Smooth muscle cell (in vitro differentiated cells): ENCODE data around the gene METTL22. TPM values are rescaled to one million over a fixed set of nuclear protein-coding genes. Genes with fewer than 3 reads are reported as not detected.

Experiments
- DNase-seq: peaks from one replicate; lab custom pipeline; 2025; ENCODE audit not compliant: unreplicated experiment; lab: John Stamatoyannopoulos, UW
- H2AFZ ChIP-seq: fragments of 200-600 bp; sonication (generic); 2 replicates; pipeline ENCODE4 v1.6.0; 2016; ENCODE audit warnings: antibody characterized with exemption, low read depth, mild to moderate bottlenecking
- H3F3A ChIP-seq: fragments of 200-600 bp; sonication (generic); 2 replicates; pipeline ENCODE4 v1.6.0; 2017; ENCODE audit warnings: antibody characterized with exemption, low read depth
- H3K27ac ChIP-seq: fragments of 200-600 bp; sonication (generic); 2 replicates; pipeline ENCODE4 v1.5.1; 2016; ENCODE audit warnings: low read depth, mild to moderate bottlenecking
- H3K27me3 ChIP-seq: fragments of 200-600 bp; sonication (generic); 2 replicates; pipeline ENCODE4 v1.6.1; 2016; ENCODE audit warnings: low read depth, mild to moderate bottlenecking
- H3K36me3 ChIP-seq: fragments of 200-600 bp; sonication (generic); 2 replicates; pipeline ENCODE4 v1.5.1; 2016; ENCODE audit warnings: low read depth
- H3K4me1 ChIP-seq: fragments of 200-600 bp; sonication (generic); 2 replicates; pipeline ENCODE4 v1.5.1; 2016; ENCODE audit warnings: low read depth
- H3K4me2 ChIP-seq: fragments of 200-600 bp; sonication (generic); 2 replicates; pipeline ENCODE4 v1.6.0; 2016; ENCODE audit warnings: mild to moderate bottlenecking
- H3K4me3 ChIP-seq: fragments of 200-600 bp; sonication (generic); 2 replicates; pipeline ENCODE4 v1.5.1; 2016; ENCODE audit warnings: mild to moderate bottlenecking
- H3K79me2 ChIP-seq: fragments of 200-600 bp; sonication (generic); 2 replicates; pipeline ENCODE4 v1.6.0; 2016; ENCODE audit warnings: low read depth, mild to moderate bottlenecking
- H3K9ac ChIP-seq: fragments of 200-600 bp; sonication (generic); 2 replicates; pipeline ENCODE4 v1.6.0; 2016; ENCODE audit warnings: low read depth
- H3K9me3 ChIP-seq: fragments of 200-600 bp; sonication (generic); replicated peaks from 2 replicates; pipeline ENCODE4 v1.5.1; 2016; ENCODE audit warnings: low read depth
- H4K20me1 ChIP-seq: fragments of 200-600 bp; sonication (generic); 2 replicates; pipeline ENCODE4 v1.6.0; 2016; ENCODE audit warnings: low read depth
- WGBS: methylation state at CpG from one replicate; pipeline ENCODE4 v1.1.7; 2016; ENCODE audit warnings: low lambda C conversion rate; 5-methylcytosine and 5-hydroxymethylcytosine counted together
- polyA plus RNA-seq: library from polyadenylated mRNA; unstranded; fragments of >200 nt; fragmentation: Nextera tagmentation; extraction: Ambion mirVana; gene quantifications from 2 replicates; pipeline ENCODE4 v1.2.1, GENCODE V29; 2016
- total RNA-seq: library from RNA; depleted of rRNA; stranded (reverse); fragments of >200 nt; gene quantifications from 2 replicates; pipeline ENCODE4 v1.2.3, GENCODE V29; 2014
- TF ChIP-seq, protein P1 (sequence below): fragments of 200-600 bp; sonication (generic); IDR thresholded peaks from 2 replicates; pipeline ENCODE4 v1.5.1; 2017; ENCODE audit warnings: borderline replicate concordance, mild to moderate bottlenecking, antibody characterized with exemption; ENCODE audit not compliant: insufficient read depth, poor library complexity, severe bottlenecking

The METTL22 gene
- total and polyA plus RNA-seq, 2 experiments from 2014 or later, result 19.2 to 37.4 TPM

DNA sequence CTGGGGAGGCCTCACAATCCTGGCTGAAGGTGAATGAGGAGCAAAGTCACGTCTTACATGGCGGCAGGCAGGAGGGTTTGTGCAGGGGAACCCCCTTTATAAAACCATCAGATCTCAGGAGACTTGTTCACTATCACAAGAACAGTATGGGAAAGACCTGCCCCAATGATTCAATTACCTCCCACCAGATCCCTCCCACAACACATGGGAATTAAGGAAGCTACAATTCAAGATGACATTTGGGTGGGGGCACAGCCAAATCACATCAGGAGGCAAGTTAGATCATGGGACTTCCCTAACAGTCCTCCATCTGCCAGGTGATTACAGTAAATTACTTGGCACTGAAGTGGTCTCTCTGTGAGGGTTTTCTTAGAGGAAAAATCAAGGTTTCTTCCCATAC, 36.5 kb upstream of the METTL22 start:
- Histone ChIP-seq H3K4me1 (no peaks in the 10 kb centered on the region), H3K4me2 (no peak overlapping the region), H3K79me2 (no peaks in the 10 kb centered on the region), H3K9me3 (no peaks in the 10 kb centered on the region), H4K20me1 (no peaks in the 10 kb centered on the region), H3K27me3 (peaks cover 44% of the 10 kb centered on the region), H2AFZ (no peak overlapping the region), H3K9ac (no peak overlapping the region), H3K36me3 (no peaks in the 10 kb centered on the region), H3K27ac (no peak overlapping the region), H3K4me3 (no peak overlapping the region), H3F3A (no peaks in the 10 kb centered on the region)
- DNase-seq, result no peak
- WGBS, result 94% methylated on average over 2 of the region's 2 CpGs
- TF ChIP-seq, protein P1, sequence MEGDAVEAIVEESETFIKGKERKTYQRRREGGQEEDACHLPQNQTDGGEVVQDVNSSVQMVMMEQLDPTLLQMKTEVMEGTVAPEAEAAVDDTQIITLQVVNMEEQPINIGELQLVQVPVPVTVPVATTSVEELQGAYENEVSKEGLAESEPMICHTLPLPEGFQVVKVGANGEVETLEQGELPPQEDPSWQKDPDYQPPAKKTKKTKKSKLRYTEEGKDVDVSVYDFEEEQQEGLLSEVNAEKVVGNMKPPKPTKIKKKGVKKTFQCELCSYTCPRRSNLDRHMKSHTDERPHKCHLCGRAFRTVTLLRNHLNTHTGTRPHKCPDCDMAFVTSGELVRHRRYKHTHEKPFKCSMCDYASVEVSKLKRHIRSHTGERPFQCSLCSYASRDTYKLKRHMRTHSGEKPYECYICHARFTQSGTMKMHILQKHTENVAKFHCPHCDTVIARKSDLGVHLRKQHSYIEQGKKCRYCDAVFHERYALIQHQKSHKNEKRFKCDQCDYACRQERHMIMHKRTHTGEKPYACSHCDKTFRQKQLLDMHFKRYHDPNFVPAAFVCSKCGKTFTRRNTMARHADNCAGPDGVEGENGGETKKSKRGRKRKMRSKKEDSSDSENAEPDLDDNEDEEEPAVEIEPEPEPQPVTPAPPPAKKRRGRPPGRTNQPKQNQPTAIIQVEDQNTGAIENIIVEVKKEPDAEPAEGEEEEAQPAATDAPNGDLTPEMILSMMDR, result no peak

DNA sequence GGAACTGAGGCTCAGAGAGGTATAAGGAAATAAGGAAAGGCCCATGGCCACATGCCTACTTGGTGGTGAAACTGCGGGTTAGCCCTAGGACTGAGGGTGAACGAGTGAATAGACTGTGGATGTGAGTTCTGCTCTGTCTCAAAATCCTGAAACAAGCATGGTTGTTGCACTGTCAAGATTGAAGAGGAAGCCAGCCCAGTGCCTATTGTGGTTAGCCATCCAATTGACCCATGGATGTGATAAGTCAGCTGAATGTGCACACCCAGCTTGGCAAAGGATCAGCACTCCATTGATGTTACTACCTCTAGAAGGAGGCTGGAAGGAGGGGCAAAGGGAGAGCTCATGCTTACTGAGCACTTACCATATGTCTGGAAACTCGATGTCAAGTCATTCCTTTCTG, 35.6 kb upstream of the METTL22 start:
- H3K27ac ChIP-seq, result no peak overlapping the region
- H3K9ac ChIP-seq, result no peak overlapping the region
- no peak overlapping the region for H3K4me2 ChIP-seq
- no peak for DNase-seq
- H4K20me1 ChIP-seq, result no peaks in the 10 kb centered on the region
- H2AFZ ChIP-seq, result no peak overlapping the region
- WGBS, result 87% methylated on average over 3 of the region's 3 CpGs
- TF ChIP-seq, protein P1, result no peak
- no peaks in the 10 kb centered on the region for H3K79me2 ChIP-seq
- no peaks in the 10 kb centered on the region for H3K9me3 ChIP-seq
- H3K4me1 ChIP-seq, result no peaks in the 10 kb centered on the region
- H3K36me3 ChIP-seq, result no peaks in the 10 kb centered on the region
- no peak overlapping the region for H3K4me3 ChIP-seq
- peaks cover 52% of the 10 kb centered on the region for H3K27me3 ChIP-seq
- H3F3A ChIP-seq, result no peaks in the 10 kb centered on the region

DNA sequence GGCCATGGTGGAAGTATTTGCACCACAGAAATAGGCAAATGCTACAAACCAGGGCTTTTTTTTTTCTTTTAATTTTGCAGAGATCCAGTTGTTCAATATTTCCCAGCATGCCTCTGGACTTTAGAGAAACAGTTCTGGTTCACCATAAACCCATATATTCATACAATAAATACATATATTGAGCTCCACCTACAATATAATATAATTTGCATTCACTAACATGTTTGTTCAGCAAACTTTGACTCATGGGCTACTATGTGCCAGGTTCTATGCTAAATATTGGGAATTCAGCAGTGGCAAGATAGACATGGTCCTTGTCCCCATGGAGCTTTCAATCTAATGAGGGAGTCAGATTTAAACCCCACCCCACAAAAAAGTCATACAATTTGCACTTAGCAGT, 34.4 kb upstream of the METTL22 start:
- TF ChIP-seq, protein P1, result no peak
- Histone ChIP-seq H3K4me3 (no peak overlapping the region), H3K4me1 (no peaks in the 10 kb centered on the region), H3K36me3 (no peaks in the 10 kb centered on the region), H3K9ac (no peak overlapping the region), H3K27ac (no peak overlapping the region), H4K20me1 (no peaks in the 10 kb centered on the region), H3K27me3 (peaks cover 61% of the 10 kb centered on the region), H3K9me3 (no peaks in the 10 kb centered on the region), H3F3A (no peaks in the 10 kb centered on the region), H3K4me2 (no peak overlapping the region), H3K79me2 (no peaks in the 10 kb centered on the region), H2AFZ (no peak overlapping the region)
- no peak for DNase-seq

DNA sequence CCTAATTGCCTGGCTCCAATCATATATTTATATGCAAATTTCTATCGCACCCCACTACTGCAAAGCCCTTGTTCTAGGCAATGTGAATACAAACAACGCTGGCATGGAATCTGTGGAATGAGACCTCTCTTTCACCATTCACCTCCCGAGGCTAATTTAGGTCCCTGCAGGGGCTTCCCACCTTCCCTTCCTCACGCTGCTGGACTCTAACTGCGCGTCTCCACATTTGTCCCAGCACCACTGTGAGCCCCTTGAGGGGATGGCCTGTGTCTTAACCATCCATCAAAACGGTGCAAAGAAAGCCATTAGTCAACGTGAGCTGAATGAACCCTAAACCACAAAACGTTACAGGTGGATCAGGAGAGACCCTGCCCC, 32.8 kb upstream of the METTL22 start:
- Histone ChIP-seq H3K79me2 (no peaks in the 10 kb centered on the region), H3K4me2 (no peak overlapping the region), H3K9me3 (no peaks in the 10 kb centered on the region), H3K27ac (no peak overlapping the region), H4K20me1 (no peaks in the 10 kb centered on the region), H3K27me3 (peaks cover 73% of the 10 kb centered on the region), H2AFZ (no peak overlapping the region), H3K4me1 (no peaks in the 10 kb centered on the region), H3K9ac (no peak overlapping the region), H3F3A (no peaks in the 10 kb centered on the region), H3K4me3 (no peak overlapping the region), H3K36me3 (no peaks in the 10 kb centered on the region)
- no peak for DNase-seq
- WGBS, result 2% methylated on average over 9 of the region's 9 CpGs
- TF ChIP-seq, protein P1, result no peak
